GM19372 (cell line): Measurements from ENCODE around the gene KSR2.

Experiments
- ATAC-seq: cut with Tn5 transposase; IDR thresholded peaks from one replicate; pipeline ENCODE4 v1.9.1; 2021; ENCODE audit warnings: mild to moderate bottlenecking, low read depth, moderate library complexity; ENCODE audit not compliant: unreplicated experiment

KSR2 gene

DNA sequence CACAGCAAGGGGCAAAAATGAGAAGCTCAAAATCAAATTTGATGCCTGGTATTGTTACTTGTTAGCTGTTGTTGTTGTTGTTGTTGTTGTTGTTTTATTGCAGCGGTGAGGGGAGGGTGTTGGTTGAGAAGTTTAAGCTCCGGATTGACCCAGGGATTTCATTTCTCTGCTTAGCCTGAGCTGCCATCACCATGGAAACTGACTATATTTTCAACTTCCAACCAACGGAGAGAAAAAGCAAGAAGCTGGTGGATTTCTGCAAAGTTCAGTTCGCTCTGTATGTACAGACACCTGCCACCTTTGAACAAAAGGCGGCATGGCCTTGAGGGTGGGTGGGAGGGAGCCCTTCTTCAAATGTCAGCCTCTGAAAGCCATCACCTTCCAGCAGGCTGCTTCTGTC, 412.9 kb downstream of the KSR2 start:
- ATAC-seq: no peak

DNA sequence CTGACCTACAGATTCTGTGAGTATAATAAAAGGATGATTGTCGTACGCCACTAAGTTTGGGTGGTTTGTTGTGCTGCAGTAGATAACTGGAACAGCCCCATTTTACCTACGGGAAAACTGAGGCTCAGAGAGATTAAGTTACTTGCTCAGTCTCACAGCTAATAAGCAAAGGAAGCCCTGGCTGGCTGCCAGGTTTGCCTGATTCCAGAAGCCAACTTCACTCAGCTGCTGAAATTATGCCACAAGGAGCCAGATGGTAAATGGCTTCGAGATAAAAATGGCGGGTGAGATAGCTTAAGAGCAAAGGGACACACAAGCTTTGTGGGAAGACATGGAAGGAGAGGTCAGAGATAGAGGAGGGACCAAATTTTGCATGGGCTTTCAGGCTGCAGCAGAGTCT, 415.8 kb downstream of the KSR2 start:
- no peak for ATAC-seq

DNA sequence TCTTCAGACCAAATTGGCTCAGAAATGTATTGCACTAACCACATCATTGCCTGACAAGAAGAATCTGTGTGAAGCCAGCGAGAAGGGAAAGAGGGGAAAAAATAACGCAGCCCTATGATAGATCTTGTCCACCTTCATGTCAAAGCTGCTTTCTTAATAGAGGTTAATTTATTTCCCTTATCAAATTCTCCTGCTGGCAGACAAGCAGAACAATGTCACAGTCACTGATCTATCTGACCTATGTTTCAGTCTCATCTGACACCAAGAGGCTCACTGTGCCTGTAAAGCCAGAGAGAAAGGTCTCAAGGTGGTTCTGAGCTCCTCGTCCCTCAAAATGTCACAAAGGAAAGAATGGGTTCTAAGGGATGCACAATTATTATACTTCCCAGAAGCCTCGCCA, 417.1 kb downstream of the KSR2 start:
- ATAC-seq: no peak

DNA sequence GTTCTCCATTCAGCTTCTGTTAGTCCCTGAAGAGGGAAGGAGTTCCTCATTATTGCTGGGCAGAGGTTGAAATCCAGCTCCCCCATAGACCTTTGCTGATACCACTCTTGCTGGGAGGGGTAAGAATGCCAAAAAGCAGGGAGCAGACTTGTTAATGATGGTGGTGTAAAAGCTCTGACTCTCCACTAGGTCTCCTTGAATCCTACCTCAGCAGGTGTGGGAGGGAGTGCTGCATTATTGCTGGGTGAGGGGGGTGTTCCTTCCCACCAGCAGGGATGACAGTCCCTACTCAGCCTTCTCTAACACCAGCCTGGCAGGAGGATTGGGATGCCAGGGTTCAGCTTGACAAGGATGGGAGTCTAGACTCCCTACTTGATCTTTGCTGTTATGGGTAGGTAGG, 421.6 kb downstream of the KSR2 start:
- ATAC-seq: no peak

DNA sequence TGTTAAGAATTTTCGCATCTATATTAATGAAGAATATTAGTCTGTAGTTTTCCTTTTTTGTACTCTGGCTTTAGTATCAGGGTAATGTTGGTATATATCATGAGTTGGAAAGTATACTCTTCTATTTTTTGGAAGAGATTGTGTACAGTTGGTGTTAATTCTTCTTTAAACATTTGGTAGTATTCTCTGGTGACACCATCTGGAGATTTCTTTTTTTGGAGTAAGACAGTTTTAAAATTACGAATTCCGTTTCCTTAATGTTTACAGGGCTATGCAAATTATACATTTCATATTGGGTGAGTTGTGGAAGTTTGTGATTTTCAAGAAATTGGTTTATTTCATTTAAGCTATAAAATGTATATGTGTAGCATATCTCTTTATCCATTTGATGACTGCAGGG, 423.6 kb downstream of the KSR2 start:
- ATAC-seq: no peak

DNA sequence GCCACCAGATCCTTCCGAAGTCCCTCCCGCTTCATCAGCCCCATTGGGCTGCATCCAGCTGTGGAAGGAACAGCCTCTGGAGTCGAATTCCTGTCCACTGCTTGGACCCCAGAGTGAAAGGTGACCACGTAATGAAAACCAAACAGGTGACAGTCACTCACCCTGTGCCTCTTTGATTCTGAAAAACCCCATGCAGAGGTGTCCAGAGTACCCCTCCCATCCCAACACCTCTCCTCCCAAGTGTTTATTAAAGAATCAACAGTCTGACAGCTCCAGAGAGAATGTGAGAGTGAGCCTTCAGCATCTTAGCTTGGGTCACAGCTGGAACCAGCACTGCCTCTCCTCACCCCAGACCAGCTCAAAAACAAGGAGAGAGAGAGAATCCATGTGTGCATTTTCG, 428.8 kb downstream of the KSR2 start:
- ATAC-seq: no peak

DNA sequence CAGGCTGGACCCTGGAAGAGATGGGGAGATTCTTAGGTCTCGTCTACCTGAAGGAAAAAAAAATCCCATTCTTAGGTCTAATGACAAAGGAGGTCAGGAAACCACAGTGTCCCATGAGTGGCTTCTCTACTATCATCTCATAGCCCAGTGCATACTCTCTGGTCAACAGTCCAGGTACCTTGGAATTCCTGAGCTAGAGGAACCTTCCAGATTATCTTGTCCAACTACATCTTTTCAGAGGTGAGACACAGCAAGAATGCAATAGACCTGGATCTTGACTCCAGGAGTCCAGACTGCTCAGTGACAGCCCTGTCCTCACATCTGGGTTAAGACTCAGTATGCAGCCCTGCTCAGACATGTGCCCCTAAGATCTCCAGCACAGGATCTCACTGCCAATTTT, 429.9 kb downstream of the KSR2 start:
- ATAC-seq: no peak

DNA sequence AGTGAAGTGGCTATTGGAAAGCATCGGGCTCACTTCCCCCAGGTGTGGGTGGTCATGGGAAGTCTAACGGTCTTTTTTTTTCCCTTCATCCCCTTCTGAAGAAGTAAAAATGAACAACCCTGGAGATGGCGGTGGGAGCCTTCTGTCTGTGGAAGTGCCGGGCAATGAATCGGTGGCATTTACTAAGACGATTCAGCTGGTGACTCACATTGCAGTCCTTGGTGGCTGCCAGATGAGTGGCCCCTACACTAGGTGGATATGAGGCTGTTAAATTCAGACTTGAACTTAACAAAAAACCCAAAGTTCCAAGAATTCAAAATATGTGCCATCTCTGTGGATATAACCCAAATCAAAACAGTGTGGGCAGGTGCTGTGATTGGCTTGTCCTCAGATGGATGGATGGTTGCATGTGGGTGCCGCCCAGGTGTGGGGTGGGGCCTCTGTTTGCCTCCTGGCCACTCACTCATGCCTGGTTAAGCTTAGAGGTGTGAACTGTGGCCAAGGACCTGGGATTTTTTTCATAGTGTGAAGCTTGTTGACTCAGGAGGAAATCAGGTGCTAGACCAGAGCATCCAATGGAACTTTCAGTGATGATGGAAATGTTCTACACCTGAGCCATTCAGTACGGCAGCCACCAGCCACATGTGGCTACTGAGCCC, 430.6 kb downstream of the KSR2 start:
- no peak for ATAC-seq

DNA sequence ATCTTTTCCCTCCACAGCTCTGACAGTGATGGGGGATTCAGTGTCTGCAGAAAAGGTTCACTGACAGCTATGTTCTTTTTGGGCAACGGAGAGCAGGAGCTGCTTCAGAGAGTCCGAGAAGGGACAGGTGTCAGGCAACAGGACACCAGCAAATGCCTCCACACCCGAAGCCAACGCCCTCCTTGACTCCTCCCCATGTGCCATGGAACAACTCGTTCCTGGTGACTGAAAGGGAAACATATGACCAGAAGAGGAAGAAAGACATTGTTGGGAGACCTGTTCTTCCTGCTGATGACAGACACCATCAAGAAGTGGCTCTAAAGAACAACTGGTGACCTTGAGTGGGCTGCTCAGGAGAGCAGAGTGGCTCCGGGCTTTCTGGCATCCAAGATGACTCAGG, 435.1 kb downstream of the KSR2 start:
- ATAC-seq: no peak

DNA sequence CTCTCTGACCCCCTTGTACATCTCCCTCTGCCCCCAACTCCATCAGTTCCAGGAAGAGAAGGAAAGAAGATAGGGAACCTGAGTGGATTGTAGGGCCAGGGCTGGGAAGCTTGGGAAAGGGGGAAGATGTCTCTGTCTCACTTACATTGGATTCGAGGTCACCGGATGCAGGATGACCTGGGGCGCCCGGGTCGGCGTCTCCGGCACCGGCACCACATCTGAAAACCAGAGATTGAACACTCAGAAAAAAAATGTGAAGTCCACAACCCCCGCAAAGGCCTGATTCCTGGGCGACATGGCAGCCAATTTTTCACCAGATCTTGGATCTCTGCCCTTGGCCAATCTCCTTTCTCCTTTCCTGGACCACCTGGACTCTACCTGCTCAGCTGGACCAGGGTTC, 438.0 kb downstream of the KSR2 start:
- ATAC-seq: no peak

DNA sequence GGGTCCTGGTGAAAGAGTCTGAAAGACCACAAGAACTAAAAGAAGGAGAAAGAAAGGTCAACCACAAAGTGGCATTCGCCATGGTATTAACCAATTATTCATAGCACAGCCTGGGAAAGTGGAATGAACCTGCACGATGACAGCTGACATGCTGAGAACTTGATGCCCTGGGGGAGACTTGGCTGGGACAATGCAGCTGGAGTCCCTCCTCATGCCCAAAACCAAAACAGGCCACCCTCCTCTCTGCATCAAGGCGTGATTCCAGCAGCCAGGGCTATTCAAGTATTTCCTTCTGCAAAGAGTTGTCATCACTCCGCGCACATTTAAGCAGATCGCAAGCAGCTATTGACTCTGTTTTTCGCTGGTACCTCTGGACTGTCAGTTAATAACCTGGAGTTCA, 440.3 kb downstream of the KSR2 start:
- no peak for ATAC-seq

DNA sequence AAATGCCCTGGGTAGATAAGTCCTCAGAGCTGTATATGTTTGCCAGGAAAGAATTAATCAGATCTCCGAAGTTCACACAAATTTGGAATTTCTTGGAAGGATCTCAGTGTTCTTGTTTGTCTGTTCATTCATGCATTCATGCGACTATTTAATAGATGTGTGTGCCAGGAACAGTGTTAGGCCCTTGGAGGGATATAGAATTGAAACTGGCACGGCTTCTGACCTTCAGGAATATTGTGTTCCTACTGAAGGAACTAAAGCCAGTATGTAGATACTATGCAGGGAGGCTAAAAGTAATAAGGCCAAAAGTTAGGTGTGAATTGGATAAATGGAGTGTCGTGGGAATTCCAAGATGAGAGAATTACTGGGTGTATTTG, 441.3 kb downstream of the KSR2 start:
- ATAC-seq: no peak

DNA sequence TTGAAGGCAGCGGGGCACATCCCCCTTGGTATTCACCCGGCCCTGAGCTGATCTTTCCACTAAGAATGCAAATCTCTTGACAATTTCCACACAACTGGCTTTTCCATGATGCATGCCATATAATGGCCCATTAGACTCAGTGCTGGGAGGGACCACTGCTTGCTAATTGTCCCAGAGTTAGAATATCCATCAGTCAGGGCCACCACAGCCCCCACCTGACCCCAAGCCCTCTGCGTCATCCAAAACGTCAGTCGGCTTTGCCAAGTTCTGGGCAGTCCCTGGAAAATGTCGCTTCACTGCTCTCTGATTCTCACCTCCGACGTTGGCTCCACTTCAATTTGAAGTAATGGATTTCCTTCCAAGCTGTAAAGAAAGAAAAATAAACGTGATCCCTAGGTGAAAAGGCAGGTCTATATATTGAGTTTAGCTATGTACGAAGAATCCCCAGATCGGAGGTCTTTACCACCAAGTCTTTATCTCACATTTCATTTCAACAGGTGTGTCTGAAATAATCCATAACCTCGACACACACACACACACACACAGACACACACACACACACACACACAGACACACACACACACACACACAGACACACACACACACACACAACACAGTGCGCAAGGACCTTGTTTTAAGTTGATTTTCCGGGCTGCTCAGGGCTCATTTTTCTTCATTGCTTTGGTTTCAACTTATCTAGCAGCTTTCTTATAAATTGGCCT, 441.9 kb downstream of the KSR2 start:
- no peak for ATAC-seq

DNA sequence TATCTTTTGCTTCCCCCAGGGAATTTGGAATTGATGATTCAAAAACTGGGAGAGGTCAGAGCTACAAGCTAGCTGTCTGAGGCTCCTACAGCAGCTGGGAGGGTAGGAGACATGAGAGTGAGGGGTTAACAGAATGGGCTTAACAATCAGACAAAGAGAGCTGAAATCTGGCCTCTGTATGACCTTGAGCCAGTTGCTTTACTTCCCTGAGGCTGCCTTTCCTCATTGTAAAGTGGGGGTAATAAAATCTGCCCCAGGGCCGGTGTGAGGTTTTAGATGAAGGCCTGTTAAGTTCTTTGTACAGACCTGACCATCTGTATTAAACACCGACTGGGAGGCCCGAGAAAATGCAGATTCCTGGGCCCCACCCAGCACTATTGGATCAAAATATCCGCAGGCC, 443.0 kb downstream of the KSR2 start:
- ATAC-seq: no peak

DNA sequence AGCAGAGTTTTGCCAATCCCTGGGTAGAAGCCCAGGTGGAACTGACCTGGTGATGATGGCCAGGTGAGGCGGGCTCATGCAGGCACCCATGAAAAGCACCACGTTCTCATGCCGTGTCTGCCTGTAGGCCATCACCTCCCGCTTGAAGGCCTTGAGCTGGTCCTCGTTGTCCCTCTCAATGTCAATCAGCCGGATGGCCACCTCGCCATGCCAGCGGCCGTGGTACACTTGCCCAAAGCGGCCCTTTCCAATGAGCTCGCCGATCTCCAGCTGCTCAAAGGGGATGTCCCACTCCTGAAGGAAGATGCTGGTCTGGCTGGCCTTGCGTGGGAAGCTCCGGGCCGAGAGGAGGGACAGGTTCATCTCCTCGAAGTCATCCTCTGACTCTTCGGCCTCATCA, 444.0 kb downstream of the KSR2 start:
- ATAC-seq: no peak

DNA sequence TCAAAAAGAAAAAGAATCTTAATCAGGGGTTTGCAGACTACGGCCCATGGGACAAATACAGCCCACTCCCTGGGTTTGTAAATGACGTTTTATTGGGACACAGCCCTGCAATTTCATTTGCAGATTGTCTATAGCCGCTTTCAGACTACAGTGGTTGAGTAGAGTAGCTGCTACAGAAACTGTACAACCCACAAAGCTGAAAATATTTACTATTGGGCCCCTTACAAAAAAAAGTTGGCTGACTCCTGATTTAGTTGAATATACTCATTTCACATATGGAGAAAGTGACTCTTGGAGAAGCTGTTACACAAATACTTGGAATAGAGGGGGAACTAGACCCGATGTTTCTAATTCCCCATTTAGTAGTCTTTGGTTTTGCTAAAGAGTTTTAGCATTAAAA, 444.8 kb downstream of the KSR2 start:
- ATAC-seq: no peak

DNA sequence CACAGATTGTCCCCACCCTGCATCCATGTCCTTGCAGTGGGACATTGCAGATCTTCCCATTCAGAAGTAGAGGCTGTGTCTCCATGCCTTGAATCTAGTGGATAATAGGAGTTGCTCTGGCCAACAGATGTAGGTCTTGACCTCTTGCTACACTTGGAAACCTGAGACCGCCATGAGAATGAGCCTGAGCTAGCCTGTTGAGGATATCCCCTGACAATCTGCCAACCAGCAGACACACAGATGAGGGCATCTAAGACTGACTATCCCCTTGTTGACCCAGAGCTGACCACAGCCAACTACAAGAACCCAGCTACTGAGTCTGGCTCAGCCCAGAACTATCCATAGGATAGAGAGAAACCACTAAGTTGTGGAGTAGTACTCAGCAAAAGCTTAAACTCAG, 446.2 kb downstream of the KSR2 start:
- ATAC-seq: no peak

DNA sequence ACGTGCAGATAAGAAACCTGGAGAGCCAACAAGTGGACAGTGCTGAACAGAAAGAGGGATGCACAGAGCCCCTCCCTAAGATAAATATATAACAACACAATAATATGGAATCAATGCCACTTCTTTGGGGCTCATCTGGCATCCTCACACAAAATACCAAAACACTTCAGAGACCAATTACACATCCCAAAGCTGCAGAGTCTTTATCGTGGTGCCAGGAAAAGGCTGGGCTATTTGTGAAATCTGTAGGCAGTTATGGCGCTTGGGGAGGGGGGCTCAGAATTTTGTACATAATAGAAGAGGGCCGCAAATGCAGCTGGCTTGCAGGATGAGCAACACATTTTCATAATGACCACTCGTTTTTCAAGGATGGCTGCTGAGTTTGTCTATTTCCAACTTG, 446.9 kb downstream of the KSR2 start:
- no peak for ATAC-seq

DNA sequence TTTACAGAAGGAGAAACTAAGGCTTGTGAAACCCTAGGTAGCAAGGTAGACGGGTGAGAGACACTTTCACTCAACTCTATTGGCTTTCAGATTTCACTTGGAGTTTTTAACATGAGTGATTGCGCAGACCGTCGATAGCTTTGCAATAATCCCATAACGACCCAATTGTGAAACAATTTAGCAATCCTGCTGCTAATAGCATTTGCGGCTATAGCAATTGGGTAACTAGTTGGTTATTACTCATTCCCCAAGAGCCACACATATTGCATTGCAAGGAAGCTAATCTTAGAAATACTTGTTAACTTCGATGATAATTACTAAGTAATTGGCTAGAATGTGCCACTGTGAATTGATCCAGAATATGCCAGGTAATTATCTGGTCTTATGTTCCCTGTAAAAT, 447.4 kb downstream of the KSR2 start:
- ATAC-seq: no peak

DNA sequence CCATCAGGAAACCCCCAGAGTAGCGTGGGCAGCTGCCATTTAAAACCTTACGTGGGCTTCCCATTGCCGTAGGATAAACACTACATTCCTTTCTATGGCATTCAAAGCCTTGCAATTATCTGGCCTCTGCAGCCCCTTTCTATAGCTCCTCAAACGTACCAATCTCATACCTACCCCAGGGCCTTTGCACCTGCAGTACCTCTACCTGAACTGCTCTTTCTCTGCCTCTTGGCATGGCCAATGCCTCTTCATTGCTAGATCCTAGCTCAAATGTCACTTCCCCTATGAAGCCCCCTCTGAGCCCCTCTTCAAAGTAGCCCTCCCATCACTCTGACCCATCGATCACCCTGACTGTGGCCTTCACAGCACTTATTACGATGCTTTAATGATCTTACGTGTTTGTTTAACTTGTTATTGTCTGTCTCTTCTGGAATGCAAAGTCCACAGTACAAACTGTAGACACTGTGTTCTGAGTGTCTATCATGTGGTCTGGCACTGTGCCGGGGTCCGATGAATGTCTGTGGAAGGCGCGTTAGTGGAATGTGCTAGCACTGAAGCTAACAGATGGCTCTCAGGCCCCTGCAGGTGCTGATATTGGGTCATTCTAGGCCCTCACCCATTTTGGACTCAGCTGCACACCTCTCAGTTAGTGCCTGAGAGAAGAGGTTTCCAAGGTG, 450.1 kb downstream of the KSR2 start:
- no peak for ATAC-seq

DNA sequence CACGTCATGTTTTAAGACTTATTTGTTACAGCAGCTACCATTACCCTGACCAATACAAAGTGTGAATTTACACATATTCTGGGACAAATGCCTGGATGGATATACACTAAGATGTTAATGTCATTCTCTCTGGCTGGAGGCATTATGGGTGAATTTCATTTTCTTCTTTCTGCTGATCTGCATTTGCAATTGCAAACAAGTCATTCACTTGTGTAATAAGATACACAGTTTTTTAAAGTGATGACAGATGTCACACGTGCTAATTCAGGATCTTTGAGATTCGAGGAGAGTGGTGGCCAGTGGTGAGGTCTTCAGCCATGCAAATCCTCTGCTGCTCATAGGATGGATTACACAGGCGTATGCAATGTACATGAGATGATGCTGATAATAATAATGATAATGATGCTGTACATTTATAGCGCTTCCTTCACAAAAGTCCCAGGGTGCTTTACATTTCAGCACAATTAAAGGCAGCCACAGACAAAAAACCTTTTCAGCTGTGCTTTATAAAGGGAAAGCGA, 451.5 kb downstream of the KSR2 start:
- no peak for ATAC-seq

DNA sequence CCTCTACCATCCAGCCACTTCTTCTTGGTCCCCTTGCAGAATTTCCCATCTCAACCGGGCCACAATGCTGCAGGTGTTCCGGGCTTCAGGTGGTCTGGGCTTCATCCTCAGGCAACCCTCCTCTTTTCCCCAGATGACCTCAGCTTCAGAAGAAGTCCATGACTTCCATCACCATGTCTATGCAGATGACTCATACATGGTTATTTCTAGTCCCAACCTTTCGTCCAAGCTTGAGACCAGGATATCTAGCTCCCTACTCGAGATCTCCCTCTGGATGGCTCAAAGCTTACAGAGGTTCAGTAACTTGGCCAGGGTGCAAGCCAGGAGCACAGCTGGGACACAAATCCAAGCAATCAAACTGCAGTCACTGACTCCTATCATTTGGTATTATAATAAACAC, 452.8 kb downstream of the KSR2 start:
- ATAC-seq: no peak
